Osteoblast (primary cell): Measurements from ENCODE around the gene GAGE10. TPM values are rescaled to one million over a fixed set of nuclear protein-coding genes. Genes with fewer than 3 reads are reported as not detected.

ENCODE experiments used
- DNase-seq: peaks from one replicate; pipeline ENCODE4 v3.0.0; 2011; ENCODE audit warnings: low spot score, mixed read lengths; ENCODE audit not compliant: insufficient read length; ENCODE audit errors: missing footprints
- H2AFZ ChIP-seq: 2 replicates; pipeline ENCODE4 v1.6.0; 2011; ENCODE audit warnings: mild to moderate bottlenecking, low read length
- H3K27ac ChIP-seq: 2 replicates; pipeline ENCODE4 v1.5.1; 2011; ENCODE audit warnings: mild to moderate bottlenecking, low read depth, low read length, moderate library complexity
- H3K27me3 ChIP-seq: 2 replicates; pipeline ENCODE4 v1.6.0; 2012; ENCODE audit warnings: mild to moderate bottlenecking, control low read depth, inconsistent platforms, low read length, moderate library complexity; ENCODE audit not compliant: insufficient read depth
- H3K36me3 ChIP-seq: 2 replicates; pipeline ENCODE4 v1.5.1; 2011; ENCODE audit warnings: mild to moderate bottlenecking, low read length, control low read depth, moderate library complexity; ENCODE audit not compliant: insufficient read depth
- H3K4me1 ChIP-seq: 2 replicates; pipeline ENCODE4 v1.5.1; 2011; ENCODE audit warnings: mild to moderate bottlenecking, low read length, control low read depth, moderate library complexity; ENCODE audit not compliant: insufficient read depth
- H3K4me2 ChIP-seq: 2 replicates; pipeline ENCODE4 v1.6.0; 2011; ENCODE audit warnings: mild to moderate bottlenecking, low read length; ENCODE audit not compliant: insufficient read depth
- H3K4me3 ChIP-seq: fragments of 200-600 bp; sonication (generic); 3 replicates; pipeline ENCODE4 v1.5.1; 2012; ENCODE audit warnings: mild to moderate bottlenecking, low read length, inconsistent platforms; ENCODE audit not compliant: insufficient read depth
- H3K79me2 ChIP-seq: 2 replicates; pipeline ENCODE4 v1.6.0; 2012; ENCODE audit warnings: mild to moderate bottlenecking, low read length, control low read depth, inconsistent platforms; ENCODE audit not compliant: insufficient read depth
- H3K9me3 ChIP-seq: 2 replicates; pipeline ENCODE4 v1.5.1; 2011; ENCODE audit warnings: low read depth, low read length, control low read depth
- H4K20me1 ChIP-seq: 2 replicates; pipeline ENCODE4 v1.6.0; 2012; ENCODE audit warnings: mild to moderate bottlenecking, low read length, control low read depth; ENCODE audit not compliant: insufficient read depth
- total RNA-seq: library from RNA; depleted of rRNA; stranded (reverse); fragments of >200 nt; gene quantifications from 2 replicates; pipeline ENCODE4 v1.2.3, GENCODE V29; 2012
- TF ChIP-seq, protein P1 (sequence below): IDR thresholded peaks from 2 replicates; pipeline ENCODE4 v1.5.1; 2011; ENCODE audit warnings: mild to moderate bottlenecking, low read depth, low read length, moderate library complexity; ENCODE audit errors: extremely low read depth

GAGE10 gene
- total RNA-seq, 1 donor, result not detected

DNA sequence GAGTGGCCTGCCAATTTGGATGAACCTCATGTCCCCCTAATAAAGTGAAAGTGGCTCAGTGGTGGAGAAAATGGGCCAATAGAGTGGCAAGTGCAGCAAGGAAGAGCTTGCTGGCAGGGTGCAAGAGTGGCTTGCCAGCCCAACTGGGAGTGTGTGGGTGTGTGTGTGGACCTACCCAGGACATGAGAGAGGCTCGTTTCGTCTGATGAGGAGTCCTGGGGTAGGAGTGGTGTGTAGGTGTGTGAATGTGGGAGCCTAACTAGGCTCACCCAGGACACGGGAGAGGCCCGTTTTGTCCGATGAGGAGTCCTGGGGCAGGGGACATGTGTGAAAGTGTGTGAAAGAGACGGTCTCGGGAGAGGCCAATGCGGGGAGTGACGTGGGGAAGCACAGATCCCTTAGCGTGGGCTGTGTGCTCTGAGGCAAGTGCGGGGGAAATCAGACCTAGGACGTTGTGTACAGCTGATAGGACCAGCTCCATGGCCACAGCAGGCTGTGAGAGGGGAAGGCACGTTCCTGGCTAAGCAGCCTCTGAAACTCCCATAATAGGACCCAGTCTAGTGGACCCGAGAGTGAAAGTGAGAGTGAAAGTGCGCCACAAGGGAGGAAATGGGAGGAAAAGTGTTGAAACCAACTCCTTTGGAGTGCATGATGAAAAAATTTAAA lies 5.3 kb downstream of the GAGE10 start:
- Histone ChIP-seq H3K27me3 (no peaks in the 10 kb centered on the region), H3K4me3 (peak overlapping the region; percentile 65), H2AFZ (peak overlapping the region; percentile 80), H3K27ac (no peak overlapping the region), H3K9me3 (no peaks in the 10 kb centered on the region), H3K4me2 (peak overlapping the region; percentile 83), H3K79me2 (no peaks in the 10 kb centered on the region), H4K20me1 (no peaks in the 10 kb centered on the region), H3K4me1 (no peaks in the 10 kb centered on the region), H3K36me3 (no peaks in the 10 kb centered on the region)
- DNase-seq, result peak; percentile 60
- TF ChIP-seq, protein P1, sequence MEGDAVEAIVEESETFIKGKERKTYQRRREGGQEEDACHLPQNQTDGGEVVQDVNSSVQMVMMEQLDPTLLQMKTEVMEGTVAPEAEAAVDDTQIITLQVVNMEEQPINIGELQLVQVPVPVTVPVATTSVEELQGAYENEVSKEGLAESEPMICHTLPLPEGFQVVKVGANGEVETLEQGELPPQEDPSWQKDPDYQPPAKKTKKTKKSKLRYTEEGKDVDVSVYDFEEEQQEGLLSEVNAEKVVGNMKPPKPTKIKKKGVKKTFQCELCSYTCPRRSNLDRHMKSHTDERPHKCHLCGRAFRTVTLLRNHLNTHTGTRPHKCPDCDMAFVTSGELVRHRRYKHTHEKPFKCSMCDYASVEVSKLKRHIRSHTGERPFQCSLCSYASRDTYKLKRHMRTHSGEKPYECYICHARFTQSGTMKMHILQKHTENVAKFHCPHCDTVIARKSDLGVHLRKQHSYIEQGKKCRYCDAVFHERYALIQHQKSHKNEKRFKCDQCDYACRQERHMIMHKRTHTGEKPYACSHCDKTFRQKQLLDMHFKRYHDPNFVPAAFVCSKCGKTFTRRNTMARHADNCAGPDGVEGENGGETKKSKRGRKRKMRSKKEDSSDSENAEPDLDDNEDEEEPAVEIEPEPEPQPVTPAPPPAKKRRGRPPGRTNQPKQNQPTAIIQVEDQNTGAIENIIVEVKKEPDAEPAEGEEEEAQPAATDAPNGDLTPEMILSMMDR, result no peak

DNA sequence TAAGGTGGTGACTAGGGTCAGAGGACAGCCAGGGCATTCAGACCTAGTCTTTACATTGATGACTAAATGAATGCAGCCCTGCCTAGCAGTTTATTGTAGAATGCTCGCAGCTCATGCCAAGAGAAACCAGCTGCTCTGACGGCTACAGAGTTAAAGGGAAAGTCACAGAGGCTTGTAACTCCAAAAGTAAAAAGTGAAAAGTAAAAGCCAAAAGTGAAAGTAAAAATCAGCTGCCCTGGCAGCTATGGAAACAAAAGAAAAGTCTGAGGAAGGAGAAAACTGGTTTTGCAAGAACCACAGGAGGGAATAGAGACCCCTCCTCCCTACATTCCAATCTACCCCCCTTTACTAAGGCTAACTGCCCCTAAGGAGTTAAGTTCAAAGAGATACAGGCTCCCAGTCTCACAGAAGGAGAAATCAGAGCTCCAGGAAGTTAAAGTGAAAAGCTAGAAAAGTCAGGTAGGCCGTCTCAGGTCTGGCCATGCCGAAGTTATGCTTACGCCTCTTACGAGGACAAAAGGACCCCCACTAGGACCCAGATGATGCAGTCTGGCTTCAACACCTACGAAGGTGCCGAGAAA lies 6.0 kb downstream of the GAGE10 start:
- Histone ChIP-seq H3K27me3 (no peaks in the 10 kb centered on the region), H3K9me3 (no peaks in the 10 kb centered on the region), H3K4me1 (no peaks in the 10 kb centered on the region), H3K4me3 (peak overlapping the region; percentile 65), H3K27ac (peak overlapping the region; percentile 27), H3K4me2 (peak overlapping the region; percentile 83), H2AFZ (peak overlapping the region; percentile 80), H4K20me1 (no peaks in the 10 kb centered on the region), H3K79me2 (no peaks in the 10 kb centered on the region), H3K36me3 (no peaks in the 10 kb centered on the region)
- no peak for DNase-seq
- TF ChIP-seq, protein P1, result no peak

DNA sequence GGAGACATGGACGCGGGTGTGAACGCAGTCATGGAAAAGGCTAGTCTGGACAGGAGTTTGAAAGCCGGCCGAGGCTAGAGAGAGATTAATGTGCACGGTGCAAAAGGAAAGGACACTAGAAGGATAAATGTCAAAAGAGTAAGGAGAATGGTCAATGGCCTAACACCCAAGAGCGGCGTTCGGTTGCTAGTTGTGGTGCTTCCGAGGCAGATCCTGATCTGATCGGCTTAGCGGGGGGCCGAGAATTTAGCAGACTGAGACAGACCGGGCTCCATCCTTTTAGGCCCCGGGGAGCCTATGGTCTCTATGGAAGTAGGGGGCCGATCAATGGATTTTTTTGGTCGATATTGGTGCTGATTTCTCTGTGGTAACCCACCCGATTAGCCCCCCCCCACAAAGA lies 6.9 kb downstream of the GAGE10 start:
- H3K27me3 ChIP-seq, result no peaks in the 10 kb centered on the region
- no peaks in the 10 kb centered on the region for H3K9me3 ChIP-seq
- no peaks in the 10 kb centered on the region for H4K20me1 ChIP-seq
- H3K4me3 ChIP-seq, result no peak overlapping the region
- H3K79me2 ChIP-seq, result no peaks in the 10 kb centered on the region
- H3K36me3 ChIP-seq, result no peaks in the 10 kb centered on the region
- DNase-seq, result no peak
- H3K4me2 ChIP-seq, result peak overlapping the region; percentile 83
- H3K4me1 ChIP-seq, result no peaks in the 10 kb centered on the region
- TF ChIP-seq, protein P1, result no peak
- peak overlapping the region; percentile 80 for H2AFZ ChIP-seq
- H3K27ac ChIP-seq, result no peak overlapping the region

DNA sequence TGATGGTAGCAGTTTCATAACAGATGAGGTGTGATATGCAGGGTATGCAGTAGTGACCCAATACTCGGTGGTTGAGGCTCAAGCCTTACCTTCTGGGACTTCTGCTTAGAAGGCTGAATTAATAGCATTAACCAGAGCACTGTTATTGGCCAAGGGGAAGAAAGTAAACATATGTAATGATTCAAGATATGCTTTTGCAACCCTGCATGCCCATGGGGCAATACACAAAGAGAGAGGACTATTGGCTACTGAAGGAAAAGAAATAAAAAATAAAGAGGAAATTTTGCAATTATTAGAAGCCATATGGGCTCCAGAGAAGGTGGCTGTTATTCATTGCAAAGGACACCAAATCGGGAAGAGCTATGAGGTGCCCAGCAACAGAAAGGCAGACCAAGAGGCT lies 8.7 kb downstream of the GAGE10 start:
- H3K27ac ChIP-seq, result no peak overlapping the region
- no peaks in the 10 kb centered on the region for H3K27me3 ChIP-seq
- no peaks in the 10 kb centered on the region for H3K9me3 ChIP-seq
- H2AFZ ChIP-seq, result no peak overlapping the region
- H3K36me3 ChIP-seq, result no peaks in the 10 kb centered on the region
- no peaks in the 10 kb centered on the region for H4K20me1 ChIP-seq
- no peak overlapping the region for H3K4me3 ChIP-seq
- DNase-seq, result no peak
- H3K4me2 ChIP-seq, result no peak overlapping the region
- TF ChIP-seq, protein P1, result no peak
- no peaks in the 10 kb centered on the region for H3K79me2 ChIP-seq
- no peaks in the 10 kb centered on the region for H3K4me1 ChIP-seq
